A549 (cell line): ENCODE measurements around the gene ARTN. TPM values are rescaled to one million over a fixed set of nuclear protein-coding genes. Genes with fewer than 3 reads are reported as not detected.

Experiments
- ATAC-seq, 2 experiments: fragments of 200-7000 bp in 1 of 2; fragments of >200 bp in 1 of 2; cut with Nextera tagmentation in 1 of 2; cut with Tn5 transposase in 1 of 2; 3 replicates each; pipeline versions ENCODE4 v1.8.0 to v1.9.1; 2018 to 2020; ENCODE audit warnings: mild to moderate bottlenecking in 1 of 2, moderate library complexity in 1 of 2
- CTCF ChIA-PET: fragments of 300-600 bp; sonication (Branson Sonifier 250); formaldehyde crosslinking; extraction: SDS; loops from one replicate; lab custom pipeline; 2021; ENCODE audit warnings: antibody characterized with exemption, inconsistent platforms; lab: Yijun Ruan, JAX
- POLR2A ChIA-PET: fragments of 350-600 bp; formaldehyde crosslinking; extraction: SDS; loops from one replicate; lab custom pipeline; 2021; ENCODE audit warnings: antibody characterized with exemption, inconsistent platforms; lab: Yijun Ruan, JAX
- DNase-seq, 2 experiments: peaks; one replicate each; pipeline versions ENCODE4 v3.0.0 to v3.0.0-alpha.2; 2011 to 2016; ENCODE audit warnings: low read depth in 1 of 2, low spot score in 1 of 2
- FAIRE-seq: peaks from 2 replicates; lab custom pipeline; 2011; peaks lifted over from hg19 to GRCh38; lab: Jason Lieb, UNC
- H3K27ac ChIP-seq, 2 experiments: fragments of >200 bp; sonication (Bioruptor Twin); formaldehyde crosslinking; 3 replicates each; pipeline ENCODE4 v1.5.1; 2016 to 2017
- H3K4me1 ChIP-seq: fragments of >200 bp; sonication (Bioruptor Twin); formaldehyde crosslinking; 3 replicates; pipeline ENCODE4 v1.6.1; 2016
- H3K4me2 ChIP-seq: fragments of >200 bp; sonication (Bioruptor Twin); formaldehyde crosslinking; 3 replicates; pipeline ENCODE4 v1.6.1; 2016
- H3K4me3 ChIP-seq: fragments of >200 bp; sonication (Bioruptor Twin); formaldehyde crosslinking; 3 replicates; pipeline ENCODE4 v1.5.1; 2016
- H3K9me3 ChIP-seq: fragments of >200 bp; sonication (Bioruptor Twin); formaldehyde crosslinking; 3 replicates; pipeline ENCODE4 v1.6.1; 2016
- BHLHE40 ChIP-seq: IDR thresholded peaks from 2 replicates; pipeline ENCODE4 v1.6.1; 2012; ENCODE audit warnings: low read depth, low read length, inconsistent platforms
- CBX2 ChIP-seq: fragments of 200-600 bp; sonication (generic); IDR thresholded peaks from 2 replicates; pipeline ENCODE4 v1.6.1; 2016; ENCODE audit warnings: low read depth, mild to moderate bottlenecking, borderline replicate concordance
- CHD2 ChIP-seq: fragments of 150-350 bp; IDR thresholded peaks from 2 replicates; pipeline ENCODE4 v1.6.1; 2014; ENCODE audit warnings: low read length; ENCODE audit not compliant: partially characterized antibody
- CHD4 ChIP-seq: fragments of 200-600 bp; sonication (generic); IDR thresholded peaks from 2 replicates; pipeline ENCODE4 v1.6.1; 2016; ENCODE audit warnings: antibody characterized with exemption, mild to moderate bottlenecking, borderline replicate concordance
- ELK1 ChIP-seq: fragments of 150-350 bp; IDR thresholded peaks from 2 replicates; pipeline ENCODE4 v1.6.1; 2014; ENCODE audit warnings: low read depth, mild to moderate bottlenecking, low read length
- EP300 ChIP-seq, 2 experiments: fragments of >200 bp; sonication (Bioruptor Twin); formaldehyde crosslinking; IDR thresholded peaks; 2 replicates in 1 of 2; 3 replicates in 1 of 2; pipeline ENCODE4 v1.6.1; 2016 to 2017
- FOSB ChIP-seq: fragments of 250-450 bp; sonication (Bioruptor Pico); IDR thresholded peaks from 2 replicates; pipeline ENCODE4 v1.5.0; 2020; ENCODE audit warnings: mild to moderate bottlenecking, moderate library complexity
- FOXS1 ChIP-seq: fragments of 250-450 bp; sonication (Bioruptor Pico); IDR thresholded peaks from 2 replicates; pipeline ENCODE4 v1.5.0; 2020; ENCODE audit warnings: mild to moderate bottlenecking, moderate library complexity
- GATA3 ChIP-seq: IDR thresholded peaks from 2 replicates; pipeline ENCODE4 v1.6.1; 2012; ENCODE audit warnings: borderline replicate concordance
- HEYL ChIP-seq: fragments of 250-450 bp; sonication (Bioruptor Pico); IDR thresholded peaks from 2 replicates; pipeline ENCODE4 v1.8.0; 2021; ENCODE audit warnings: mild to moderate bottlenecking, moderate library complexity
- HOXA7 ChIP-seq: fragments of 250-450 bp; sonication (Bioruptor Pico); IDR thresholded peaks from 2 replicates; pipeline ENCODE4 v1.5.0; 2020; ENCODE audit warnings: mild to moderate bottlenecking, moderate library complexity
- HOXB5 ChIP-seq: fragments of 250-450 bp; sonication (Bioruptor Pico); IDR thresholded peaks from 2 replicates; pipeline ENCODE4 v1.5.0; 2020; ENCODE audit warnings: mild to moderate bottlenecking, moderate library complexity
- JUNB ChIP-seq: fragments of >200 bp; sonication (Bioruptor Twin); formaldehyde crosslinking; IDR thresholded peaks from 2 replicates; pipeline ENCODE4 v1.6.1; 2016
- KDM5A ChIP-seq: fragments of 200-600 bp; sonication (generic); IDR thresholded peaks from 2 replicates; pipeline ENCODE4 v1.6.1; 2016; ENCODE audit warnings: antibody characterized with exemption, mild to moderate bottlenecking
- MAFK ChIP-seq: fragments of 450-650 bp; IDR thresholded peaks from 2 replicates; pipeline ENCODE4 v1.6.1; 2014; ENCODE audit not compliant: partially characterized antibody
- MAX ChIP-seq: IDR thresholded peaks from 2 replicates; pipeline ENCODE4 v1.6.1; 2012
- MYC ChIP-seq: IDR thresholded peaks from 2 replicates; pipeline ENCODE4 v1.6.1; 2012; ENCODE audit warnings: mild to moderate bottlenecking, inconsistent platforms, low read length, improper control_type of control experiment, borderline replicate concordance
- PBX3 ChIP-seq: IDR thresholded peaks from 2 replicates; pipeline ENCODE4 v1.6.1; 2012
- PHF8 ChIP-seq: fragments of 200-600 bp; sonication (generic); IDR thresholded peaks from 2 replicates; pipeline ENCODE4 v1.6.1; 2016; ENCODE audit warnings: low read depth, mild to moderate bottlenecking, antibody characterized with exemption, moderate library complexity, borderline replicate concordance
- POLR2AphosphoS2 ChIP-seq: conservative IDR thresholded peaks from 2 replicates; pipeline ENCODE4 v1.6.1; 2012; ENCODE audit warnings: low read length, improper control_type of control experiment, inconsistent platforms
- RAD21 ChIP-seq, 2 experiments: fragments of >200 bp in 1 of 2; sonication (Bioruptor Twin) in 1 of 2; formaldehyde crosslinking in 1 of 2; IDR thresholded peaks in 1 of 2; conservative IDR thresholded peaks in 1 of 2; 2 replicates in 1 of 2; 3 replicates in 1 of 2; pipeline ENCODE4 v1.6.1; 2012 to 2018; ENCODE audit warnings: inconsistent platforms in 1 of 2
- RCOR1 ChIP-seq: fragments of 150-350 bp; IDR thresholded peaks from 2 replicates; pipeline ENCODE4 v1.6.1; 2014; ENCODE audit warnings: antibody characterized with exemption, low read length, low read depth
- RFX5 ChIP-seq: fragments of 450-650 bp; IDR thresholded peaks from 2 replicates; pipeline ENCODE4 v1.7.1; 2014; ENCODE audit warnings: antibody characterized with exemption, mild to moderate bottlenecking, moderate library complexity
- RNF2 ChIP-seq: fragments of 200-600 bp; sonication (generic); IDR thresholded peaks from 2 replicates; pipeline ENCODE4 v1.6.1; 2016; ENCODE audit warnings: low read depth, mild to moderate bottlenecking, antibody characterized with exemption, moderate library complexity, borderline replicate concordance
- SMC3 ChIP-seq: fragments of >200 bp; sonication (Bioruptor Twin); formaldehyde crosslinking; IDR thresholded peaks from 3 replicates; pipeline ENCODE4 v1.6.1; 2018; ENCODE audit warnings: inconsistent platforms
- SREBF2 ChIP-seq: fragments of 450-650 bp; IDR thresholded peaks from 2 replicates; pipeline ENCODE4 v1.6.1; 2014; ENCODE audit warnings: mild to moderate bottlenecking, moderate library complexity
- ZNF302 ChIP-seq: fragments of 250-450 bp; sonication (Bioruptor Pico); IDR thresholded peaks from 2 replicates; pipeline ENCODE4 v1.9.0; 2021; ENCODE audit warnings: inconsistent platforms, mild to moderate bottlenecking, moderate library complexity
- ZSCAN20 ChIP-seq: fragments of 250-450 bp; sonication (Bioruptor Pico); IDR thresholded peaks from 2 replicates; pipeline ENCODE4 v1.8.0; 2022; ENCODE audit warnings: mild to moderate bottlenecking, moderate library complexity
- WGBS: methylation state at CpG from one replicate; pipeline ENCODE4 v1.1.6; 2017; ENCODE audit errors: missing lambda C conversion rate; 5-methylcytosine and 5-hydroxymethylcytosine counted together
- polyA plus RNA-seq, 4 experiments: library from polyadenylated mRNA; depleted of rRNA in 3 of 4; stranded (reverse); fragments of >200 nt; fragmentation: RNase III in 1 of 4; extraction: RNeasy Plus Mini Kit Qiagen cat#74134 plus additional on column Dnase treatment in 1 of 4; gene quantifications; 2 replicates in 3 of 4; 3 replicates in 1 of 4; pipeline ENCODE4 v1.2.3, GENCODE V29; 2011 to 2017
- TF ChIP-seq, protein P1 (sequence below): fragments of >200 bp; sonication (Bioruptor Twin); formaldehyde crosslinking; IDR thresholded peaks from 3 replicates; pipeline ENCODE4 v1.5.1; 2016

The ARTN gene
- polyA plus RNA-seq, 2 of the 4 experiments (the other 2 are of a cell fraction), result 0.21 to 0.53 TPM

DNA sequence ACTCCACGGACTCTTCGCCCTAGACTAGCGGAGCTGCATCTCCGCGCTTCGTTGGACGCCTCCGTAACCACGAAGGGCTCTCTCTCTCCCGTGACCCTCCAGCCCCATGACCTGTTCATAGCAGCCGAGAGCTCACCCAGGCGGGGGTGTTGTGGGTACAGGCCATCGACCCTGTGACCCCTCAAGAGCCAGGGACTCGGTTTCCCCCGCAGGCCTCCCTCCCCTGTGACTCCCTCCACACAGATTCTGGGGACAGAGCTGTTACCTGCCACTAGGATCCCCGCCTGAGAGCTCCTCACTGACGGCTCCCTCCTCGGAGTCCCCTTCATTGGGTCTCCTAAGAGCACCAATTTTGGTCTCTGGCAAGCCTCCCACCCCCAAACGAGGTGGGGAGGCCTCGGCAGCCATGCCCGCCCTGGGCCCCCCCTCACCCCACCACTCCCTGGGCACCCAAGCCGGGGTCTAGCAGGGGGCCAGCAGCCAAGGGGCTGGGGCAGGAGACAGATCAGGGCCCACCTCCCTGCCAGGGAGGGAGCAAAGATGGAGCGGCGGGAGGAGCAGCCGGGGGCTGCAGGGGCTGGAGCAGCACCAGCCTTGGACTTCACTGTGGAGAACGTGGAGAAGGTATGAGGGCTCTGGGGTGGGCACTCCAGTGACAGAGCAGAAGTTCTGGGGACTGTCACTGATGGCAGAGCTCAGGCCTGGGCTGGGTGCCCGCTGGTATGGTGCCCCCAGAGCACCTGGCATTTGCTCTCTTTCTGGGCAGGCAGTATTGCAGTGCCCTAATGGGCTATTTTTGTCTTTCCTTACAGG, 13.7 kb downstream of the ARTN start:
- no peak for TF ChIP-seq BHLHE40
- no peak for TF ChIP-seq CHD4
- TF ChIP-seq ZNF302 (CRISPR knock-in tag), result no peak
- TF ChIP-seq HOXB5, result no peak
- no peak for TF ChIP-seq SREBF2
- no peak for TF ChIP-seq FOXS1 (CRISPR knock-in tag)
- no peak for TF ChIP-seq SMC3
- TF ChIP-seq MAFK, result no peak
- TF ChIP-seq PHF8, result no peak
- no peak for TF ChIP-seq EP300 (IDR thresholded peaks at IDR 0.05)
- peak overlapping the region; percentile 87 for H3K4me2 ChIP-seq
- ATAC-seq (peak in 1 of 2 experiments; percentile 51; a peak in 2 of 6 replicates), FAIRE-seq (no peak), DNase-seq (no peak)
- WGBS, result 0% methylated on average over 3 of the region's 27 CpGs
- peak overlapping the region; percentile 94 to 97 for H3K27ac ChIP-seq
- CTCF ChIA-PET, result interaction anchor here (0.6 to 7.4 kb wide), 6 partner anchors 12 to 275 kb away, joined by 3 to 69 read pairs (median 3); partner anchors contain the start of gene DPH2
- POLR2A ChIA-PET, result no interaction called here
- H3K4me3 ChIP-seq, result peak overlapping the region; percentile 68
- no peaks in the 10 kb centered on the region for H3K9me3 ChIP-seq
- H3K4me1 ChIP-seq, result peaks cover 13% of the 10 kb centered on the region; the same call in 1 of the 3 replicates

GRCh38 chr1:43947874-43948437, 14.4 kb downstream of the ARTN start:
- POLR2A ChIA-PET, result no interaction called here
- Histone ChIP-seq H3K9me3 (no peaks in the 10 kb centered on the region), H3K4me1 (peaks cover 13% of the 10 kb centered on the region; the same call in 1 of the 3 replicates)
- FAIRE-seq (no peak), DNase-seq (no peak)
- TF ChIP-seq GATA3, result no peak
- no peak for TF ChIP-seq POLR2AphosphoS2
- no peak for TF ChIP-seq CHD4
- no peak for TF ChIP-seq FOSB (CRISPR knock-in tag)
- no peak for TF ChIP-seq RAD21 (conservative IDR thresholded peaks at IDR 0.05 in 1 of 2, IDR thresholded peaks at IDR 0.05 in 1 of 2)
- no peak for TF ChIP-seq RNF2
- no peak for TF ChIP-seq HOXA7 (CRISPR knock-in tag)
- TF ChIP-seq MAFK, result no peak
- TF ChIP-seq JUNB, result no peak
- no peak for TF ChIP-seq RCOR1
- no peak for TF ChIP-seq RFX5
- no peak for TF ChIP-seq MYC
- TF ChIP-seq, all 56 proteins: peak for 0
- CTCF ChIA-PET, result interaction anchor here (0.6 to 7.4 kb wide), 4 partner anchors 13 to 184 kb away, joined by 3 to 69 read pairs (median 16); no protein-coding TSS in a partner anchor
- peak overlapping the region; percentile 87 for H3K4me2 ChIP-seq
- peak overlapping the region; percentile 94 to 97; a peak in 5 of 6 replicates for H3K27ac ChIP-seq
- ATAC-seq, result no peak
- H3K4me3 ChIP-seq, result peak overlapping the region; percentile 68
- WGBS, result 63% methylated on average over 2 of the region's 3 CpGs

DNA sequence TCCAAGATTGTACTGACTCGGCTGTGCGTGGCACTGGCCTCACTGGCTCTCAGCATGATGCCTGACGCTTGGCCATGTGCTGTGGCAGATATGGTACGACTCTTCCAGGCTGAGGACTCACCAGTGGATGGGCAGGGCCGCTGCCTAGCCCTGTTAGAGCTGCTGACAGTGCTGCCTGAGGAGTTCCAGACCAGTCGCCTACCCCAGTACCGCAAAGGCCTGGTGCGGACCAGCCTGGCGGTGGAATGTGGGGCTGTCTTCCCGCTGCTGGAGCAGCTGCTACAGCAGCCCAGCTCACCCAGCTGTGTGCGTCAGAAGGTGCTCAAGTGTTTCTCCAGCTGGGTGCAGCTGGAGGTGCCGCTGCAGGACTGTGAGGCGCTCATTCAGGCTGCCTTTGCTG, 16.1 kb downstream of the ARTN start:
- 92% methylated on average over 7 of the region's 13 CpGs for WGBS
- ATAC-seq (no peak), DNase-seq (no peak), FAIRE-seq (no peak)
- H3K4me3 ChIP-seq, result no peak overlapping the region
- peaks cover 13% of the 10 kb centered on the region; the same call in 1 of the 3 replicates for H3K4me1 ChIP-seq
- no peak overlapping the region for H3K4me2 ChIP-seq
- ChIA-PET POLR2A (no interaction called here), CTCF (interaction anchor here (1.1 to 7.4 kb wide), 10 partner anchors 8 to 186 kb away, joined by 3 to 69 read pairs (median 5); no protein-coding TSS in a partner anchor)
- H3K9me3 ChIP-seq, result no peaks in the 10 kb centered on the region
- no peak overlapping the region for H3K27ac ChIP-seq
- TF ChIP-seq PHF8 (no peak), HEYL (CRISPR knock-in tag) (no peak), CBX2 (no peak), POLR2AphosphoS2 (no peak), RNF2 (no peak), PBX3 (no peak), RAD21 (conservative IDR thresholded peaks at IDR 0.05 in 1 of 2, IDR thresholded peaks at IDR 0.05 in 1 of 2) (no peak), CHD2 (no peak), MAX (no peak), KDM5A (no peak), ZNF302 (CRISPR knock-in tag) (no peak), FOXS1 (CRISPR knock-in tag) (no peak), ELK1 (no peak), ZSCAN20 (CRISPR knock-in tag) (no peak)
- TF ChIP-seq, protein P1, sequence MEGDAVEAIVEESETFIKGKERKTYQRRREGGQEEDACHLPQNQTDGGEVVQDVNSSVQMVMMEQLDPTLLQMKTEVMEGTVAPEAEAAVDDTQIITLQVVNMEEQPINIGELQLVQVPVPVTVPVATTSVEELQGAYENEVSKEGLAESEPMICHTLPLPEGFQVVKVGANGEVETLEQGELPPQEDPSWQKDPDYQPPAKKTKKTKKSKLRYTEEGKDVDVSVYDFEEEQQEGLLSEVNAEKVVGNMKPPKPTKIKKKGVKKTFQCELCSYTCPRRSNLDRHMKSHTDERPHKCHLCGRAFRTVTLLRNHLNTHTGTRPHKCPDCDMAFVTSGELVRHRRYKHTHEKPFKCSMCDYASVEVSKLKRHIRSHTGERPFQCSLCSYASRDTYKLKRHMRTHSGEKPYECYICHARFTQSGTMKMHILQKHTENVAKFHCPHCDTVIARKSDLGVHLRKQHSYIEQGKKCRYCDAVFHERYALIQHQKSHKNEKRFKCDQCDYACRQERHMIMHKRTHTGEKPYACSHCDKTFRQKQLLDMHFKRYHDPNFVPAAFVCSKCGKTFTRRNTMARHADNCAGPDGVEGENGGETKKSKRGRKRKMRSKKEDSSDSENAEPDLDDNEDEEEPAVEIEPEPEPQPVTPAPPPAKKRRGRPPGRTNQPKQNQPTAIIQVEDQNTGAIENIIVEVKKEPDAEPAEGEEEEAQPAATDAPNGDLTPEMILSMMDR, result no peak
